ENCODE measurements around the gene LRG1.

LRG1 gene

GRCh38 chr19:4539693-4540581 is at the start of gene LRG1:
LRG1 (minus strand) TSS chr19:4540036; CDS start chr19:4540013, 23 bp downstream.
- no peak for DNase-seq

- no peak for DNase-seq
Observed at GRCh38 chr19:4588291-4588761, 48.5 kb upstream of the LRG1 start.

GRCh38 chr19:4587527-4587926 is 47.7 kb upstream of the LRG1 start:
- DNase-seq: no peak

GRCh38 chr19:4586691-4587090 is 46.9 kb upstream of the LRG1 start:
- DNase-seq: no peak

- DNase-seq: no peak
Observed at GRCh38 chr19:4586245-4586644, 46.4 kb upstream of the LRG1 start.

- no peak for DNase-seq
Observed at GRCh38 chr19:4585556-4585955, 45.7 kb upstream of the LRG1 start.

GRCh38 chr19:4584670-4585460 is 45.0 kb upstream of the LRG1 start:
- DNase-seq: no peak

- DNase-seq: no peak
Observed at GRCh38 chr19:4583961-4584669, 44.3 kb upstream of the LRG1 start.

- no peak for DNase-seq
Observed at GRCh38 chr19:4582980-4583842, 43.4 kb upstream of the LRG1 start.

- DNase-seq: no peak
Observed at GRCh38 chr19:4581666-4582553, 42.1 kb upstream of the LRG1 start.

- DNase-seq: no peak
Observed at GRCh38 chr19:4580961-4581665, 41.3 kb upstream of the LRG1 start.

- DNase-seq: no peak
Observed at GRCh38 chr19:4580021-4580901, 40.4 kb upstream of the LRG1 start.

- DNase-seq: no peak
Observed at GRCh38 chr19:4579389-4579788, 39.6 kb upstream of the LRG1 start.

GRCh38 chr19:4578552-4579248 is 38.9 kb upstream of the LRG1 start:
- DNase-seq: no peak

GRCh38 chr19:4577020-4577782 is 37.4 kb upstream of the LRG1 start:
- DNase-seq: no peak

- DNase-seq: no peak
Observed at GRCh38 chr19:4576016-4576933, 36.4 kb upstream of the LRG1 start.

Measured in amniotic stem cell (primary cell).